HEK293 (cell line): ENCODE data around the gene LYST.

Experiments used
- KLF10 ChIP-seq: fragments of 450-650 bp; IDR thresholded peaks from 2 replicates; pipeline ENCODE4 v1.5.1; 2018; ENCODE audit warnings: missing biosample characterization, mild to moderate bottlenecking, missing genetic modification characterization
- KLF16 ChIP-seq: fragments of 450-650 bp; formaldehyde crosslinking; IDR thresholded peaks from 2 replicates; pipeline ENCODE4 v1.5.1; 2017; ENCODE audit warnings: missing biosample characterization, missing genetic modification characterization
- MEIS1 ChIP-seq: sonication (generic); formaldehyde crosslinking; IDR thresholded peaks from 2 replicates; pipeline ENCODE4 v1.8.1; 2022; ENCODE audit warnings: missing genetic modification reagents, mild to moderate bottlenecking, borderline replicate concordance
- MZF1 ChIP-seq: fragments of 450-650 bp; formaldehyde crosslinking; IDR thresholded peaks from 2 replicates; pipeline ENCODE4 v1.5.1; 2017; ENCODE audit warnings: missing biosample characterization, missing genetic modification characterization, borderline replicate concordance
- SP7 ChIP-seq: fragments of 450-650 bp; formaldehyde crosslinking; IDR thresholded peaks from 2 replicates; pipeline ENCODE4 v1.5.1; 2016; ENCODE audit warnings: missing biosample characterization, missing genetic modification characterization
- ZBTB20 ChIP-seq: fragments of 450-650 bp; formaldehyde crosslinking; IDR thresholded peaks from 2 replicates; pipeline ENCODE4 v1.5.1; 2016; ENCODE audit warnings: missing biosample characterization, missing genetic modification characterization
- ZNF274 ChIP-seq, 2 experiments: fragments of 200-500 bp in 1 of 2; fragments of 450-650 bp in 1 of 2; sonication (Bioruptor generic) in 1 of 2; formaldehyde crosslinking in 1 of 2; IDR thresholded peaks; 2 replicates each; pipeline versions ENCODE4 v1.5.1 to v1.6.1; 2014 to 2016; ENCODE audit warnings: borderline replicate concordance in 1 of 2, inconsistent platforms in 1 of 2, low read length in 1 of 2, missing biosample characterization in 1 of 2, missing genetic modification characterization in 1 of 2
- ZNF292 ChIP-seq: fragments of 450-650 bp; formaldehyde crosslinking; IDR thresholded peaks from 2 replicates; pipeline ENCODE4 v1.5.1; 2016; ENCODE audit warnings: low read depth, missing biosample characterization, missing genetic modification characterization, borderline replicate concordance
- ZNF350 ChIP-seq: fragments of 450-650 bp; formaldehyde crosslinking; IDR thresholded peaks from 2 replicates; pipeline ENCODE4 v1.5.0; 2017; ENCODE audit warnings: missing biosample characterization, mild to moderate bottlenecking, missing genetic modification characterization
- ZNF510 ChIP-seq: fragments of 450-650 bp; formaldehyde crosslinking; IDR thresholded peaks from 2 replicates; pipeline ENCODE4 v1.5.1; 2018; ENCODE audit warnings: mild to moderate bottlenecking, missing genetic modification characterization, missing biosample characterization; ENCODE audit not compliant: insufficient replicate concordance
- ZNF707 ChIP-seq: fragments of 450-650 bp; formaldehyde crosslinking; IDR thresholded peaks from 2 replicates; pipeline ENCODE4 v1.5.1; 2016; ENCODE audit warnings: missing biosample characterization, missing genetic modification characterization
- TF ChIP-seq, protein P1 (sequence below): fragments of 450-650 bp; formaldehyde crosslinking; IDR thresholded peaks from 2 replicates; pipeline ENCODE4 v1.5.1; 2016; ENCODE audit warnings: missing biosample characterization, missing genetic modification characterization
- TF ChIP-seq, protein P2 (sequence below): fragments of 450-650 bp; formaldehyde crosslinking; IDR thresholded peaks from 2 replicates; pipeline ENCODE4 v1.5.1; 2016; ENCODE audit warnings: missing biosample characterization, missing genetic modification characterization
- TF ChIP-seq, protein P3 (sequence below): IDR thresholded peaks from 2 replicates; pipeline ENCODE4 v1.6.1; 2011; ENCODE audit warnings: mild to moderate bottlenecking, low read depth, low read length, borderline replicate concordance

DNA sequence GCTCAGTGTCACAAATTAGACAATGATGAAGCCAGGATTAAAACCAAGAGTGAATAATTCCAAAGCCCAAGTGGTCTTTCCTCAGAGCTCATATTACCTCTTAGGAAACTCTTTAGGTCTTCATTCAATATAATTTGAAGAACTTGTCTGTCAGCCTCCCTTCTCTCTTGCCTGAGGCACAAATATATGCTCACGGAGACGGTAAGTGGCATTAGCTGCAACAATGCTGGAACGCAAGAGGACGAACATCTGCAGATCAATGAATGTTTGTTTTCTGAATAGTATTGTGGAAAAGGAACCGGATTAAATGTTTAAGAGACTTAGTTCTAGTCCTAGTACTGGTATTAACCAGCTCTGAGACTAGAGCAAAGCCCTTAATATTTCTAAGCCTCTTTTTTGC lies 39.7 kb upstream of the LYST start:
- TF ChIP-seq, protein P1, sequence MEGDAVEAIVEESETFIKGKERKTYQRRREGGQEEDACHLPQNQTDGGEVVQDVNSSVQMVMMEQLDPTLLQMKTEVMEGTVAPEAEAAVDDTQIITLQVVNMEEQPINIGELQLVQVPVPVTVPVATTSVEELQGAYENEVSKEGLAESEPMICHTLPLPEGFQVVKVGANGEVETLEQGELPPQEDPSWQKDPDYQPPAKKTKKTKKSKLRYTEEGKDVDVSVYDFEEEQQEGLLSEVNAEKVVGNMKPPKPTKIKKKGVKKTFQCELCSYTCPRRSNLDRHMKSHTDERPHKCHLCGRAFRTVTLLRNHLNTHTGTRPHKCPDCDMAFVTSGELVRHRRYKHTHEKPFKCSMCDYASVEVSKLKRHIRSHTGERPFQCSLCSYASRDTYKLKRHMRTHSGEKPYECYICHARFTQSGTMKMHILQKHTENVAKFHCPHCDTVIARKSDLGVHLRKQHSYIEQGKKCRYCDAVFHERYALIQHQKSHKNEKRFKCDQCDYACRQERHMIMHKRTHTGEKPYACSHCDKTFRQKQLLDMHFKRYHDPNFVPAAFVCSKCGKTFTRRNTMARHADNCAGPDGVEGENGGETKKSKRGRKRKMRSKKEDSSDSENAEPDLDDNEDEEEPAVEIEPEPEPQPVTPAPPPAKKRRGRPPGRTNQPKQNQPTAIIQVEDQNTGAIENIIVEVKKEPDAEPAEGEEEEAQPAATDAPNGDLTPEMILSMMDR, result no peak
- TF ChIP-seq ZBTB20 (tag by site-specific recombination) (no peak), KLF10 (tag by site-specific recombination) (no peak), ZNF707 (tag by site-specific recombination) (no peak), MEIS1 (CRISPR knock-in tag) (no peak), ZNF350 (tag by site-specific recombination) (no peak), ZNF292 (tag by site-specific recombination) (no peak), MZF1 (tag by site-specific recombination) (no peak), KLF16 (tag by site-specific recombination) (no peak), ZNF510 (no peak), ZNF274 (IDR thresholded peaks at IDR 0.05; ENCODE audit: low read length) (no peak), ZNF274 (tag by site-specific recombination; IDR thresholded peaks at IDR 0.05; ENCODE audit: borderline replicate concordance) (no peak), SP7 (no peak)
- TF ChIP-seq, protein P2, sequence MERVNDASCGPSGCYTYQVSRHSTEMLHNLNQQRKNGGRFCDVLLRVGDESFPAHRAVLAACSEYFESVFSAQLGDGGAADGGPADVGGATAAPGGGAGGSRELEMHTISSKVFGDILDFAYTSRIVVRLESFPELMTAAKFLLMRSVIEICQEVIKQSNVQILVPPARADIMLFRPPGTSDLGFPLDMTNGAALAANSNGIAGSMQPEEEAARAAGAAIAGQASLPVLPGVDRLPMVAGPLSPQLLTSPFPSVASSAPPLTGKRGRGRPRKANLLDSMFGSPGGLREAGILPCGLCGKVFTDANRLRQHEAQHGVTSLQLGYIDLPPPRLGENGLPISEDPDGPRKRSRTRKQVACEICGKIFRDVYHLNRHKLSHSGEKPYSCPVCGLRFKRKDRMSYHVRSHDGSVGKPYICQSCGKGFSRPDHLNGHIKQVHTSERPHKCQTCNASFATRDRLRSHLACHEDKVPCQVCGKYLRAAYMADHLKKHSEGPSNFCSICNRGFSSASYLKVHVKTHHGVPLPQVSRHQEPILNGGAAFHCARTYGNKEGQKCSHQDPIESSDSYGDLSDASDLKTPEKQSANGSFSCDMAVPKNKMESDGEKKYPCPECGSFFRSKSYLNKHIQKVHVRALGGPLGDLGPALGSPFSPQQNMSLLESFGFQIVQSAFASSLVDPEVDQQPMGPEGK, result no peak
- TF ChIP-seq, protein P3, sequence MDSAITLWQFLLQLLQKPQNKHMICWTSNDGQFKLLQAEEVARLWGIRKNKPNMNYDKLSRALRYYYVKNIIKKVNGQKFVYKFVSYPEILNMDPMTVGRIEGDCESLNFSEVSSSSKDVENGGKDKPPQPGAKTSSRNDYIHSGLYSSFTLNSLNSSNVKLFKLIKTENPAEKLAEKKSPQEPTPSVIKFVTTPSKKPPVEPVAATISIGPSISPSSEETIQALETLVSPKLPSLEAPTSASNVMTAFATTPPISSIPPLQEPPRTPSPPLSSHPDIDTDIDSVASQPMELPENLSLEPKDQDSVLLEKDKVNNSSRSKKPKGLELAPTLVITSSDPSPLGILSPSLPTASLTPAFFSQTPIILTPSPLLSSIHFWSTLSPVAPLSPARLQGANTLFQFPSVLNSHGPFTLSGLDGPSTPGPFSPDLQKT, result no peak
